Measurements from ENCODE around the gene KATNAL2.
A peak's percentile ranks its signal among the peaks of the same experiment; 100 is the strongest.
"Not testable (repeated sequence)": the region's sequence is repeated elsewhere in the genome, so short reads cannot be mapped to it uniquely, and the experiment has no call there.

KATNAL2 gene

GRCh38 chr18:46939337-46939963 lies 22.0 kb downstream of the KATNAL2 start:
- no peak for DNase-seq

DNA sequence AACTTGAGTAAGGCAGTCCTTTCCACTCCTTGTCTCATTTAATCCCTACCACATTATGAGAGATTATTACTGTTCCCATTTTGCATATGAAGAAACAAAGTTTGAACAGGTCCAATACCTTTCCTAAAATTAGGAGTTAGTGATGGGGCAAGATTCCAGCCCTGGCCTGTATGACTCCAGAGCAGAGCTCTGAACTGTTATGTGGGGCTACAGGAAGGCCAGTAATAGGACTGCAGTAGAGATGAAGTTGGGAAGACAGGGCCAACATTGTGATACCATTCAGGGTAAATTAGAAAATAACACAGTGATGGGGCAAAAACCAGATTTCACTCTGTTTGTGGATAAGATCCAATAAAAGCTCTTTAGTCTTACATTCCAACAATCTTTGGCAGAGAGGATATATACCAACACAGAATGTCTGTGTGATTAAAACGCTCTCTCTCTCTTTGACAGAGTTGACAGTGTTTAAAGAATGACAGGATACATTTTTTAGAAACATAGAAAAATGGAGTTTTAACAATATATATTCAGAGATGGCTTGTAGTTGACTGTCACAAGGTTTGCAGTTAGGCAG lies 22.7 kb downstream of the KATNAL2 start:
- no peak for DNase-seq

DNA sequence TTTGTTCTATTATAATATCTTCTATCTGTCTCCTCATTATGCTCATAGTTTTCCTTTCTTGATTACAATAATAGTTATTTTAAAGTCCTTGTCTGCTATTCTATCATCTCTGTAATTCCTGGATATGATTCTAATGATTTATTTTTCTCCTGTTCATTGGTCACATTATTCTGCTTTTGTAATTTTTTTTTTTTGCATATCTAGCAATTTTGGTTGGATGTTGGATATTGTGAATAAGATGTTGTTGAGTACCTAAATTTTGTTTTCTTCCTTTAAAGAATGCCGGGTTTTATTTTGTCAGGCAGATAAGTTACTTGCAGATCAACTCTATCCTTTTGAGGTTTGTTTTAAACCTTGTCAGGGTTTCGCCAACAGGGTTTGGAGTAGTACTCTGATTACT lies 25.2 kb downstream of the KATNAL2 start:
- no peak for DNase-seq

DNA sequence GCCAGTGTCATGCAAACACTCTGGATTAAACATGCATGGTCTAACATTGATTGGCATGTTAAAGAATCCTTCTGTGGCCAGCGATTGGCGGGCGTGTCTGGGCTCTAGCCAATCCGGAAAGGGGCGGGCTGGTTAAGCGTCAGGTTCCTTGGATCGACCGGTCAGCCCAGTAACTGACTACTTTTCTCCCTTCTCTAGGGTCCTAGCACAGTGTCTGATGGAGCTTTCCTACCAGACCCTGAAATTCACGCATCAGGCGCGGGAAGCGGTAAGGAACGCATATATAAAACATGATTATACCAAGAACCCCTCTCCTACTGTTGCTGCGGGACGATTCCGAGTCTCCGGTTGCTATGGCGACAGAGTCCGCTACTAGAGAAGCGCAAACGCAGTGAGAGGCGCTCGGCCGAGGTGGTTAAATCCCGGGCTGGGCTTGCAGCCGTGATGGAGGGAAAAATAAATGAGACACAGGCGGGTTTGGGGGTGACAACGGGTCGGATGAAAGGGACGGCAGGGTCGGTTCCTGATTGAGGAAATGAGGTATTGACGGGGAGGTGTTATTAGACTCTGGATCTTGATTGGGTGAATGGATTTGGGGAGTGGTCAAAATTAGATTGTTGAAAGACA lies 29.4 kb downstream of the KATNAL2 start:
- peak; percentile 76 to 82 for DNase-seq

DNA sequence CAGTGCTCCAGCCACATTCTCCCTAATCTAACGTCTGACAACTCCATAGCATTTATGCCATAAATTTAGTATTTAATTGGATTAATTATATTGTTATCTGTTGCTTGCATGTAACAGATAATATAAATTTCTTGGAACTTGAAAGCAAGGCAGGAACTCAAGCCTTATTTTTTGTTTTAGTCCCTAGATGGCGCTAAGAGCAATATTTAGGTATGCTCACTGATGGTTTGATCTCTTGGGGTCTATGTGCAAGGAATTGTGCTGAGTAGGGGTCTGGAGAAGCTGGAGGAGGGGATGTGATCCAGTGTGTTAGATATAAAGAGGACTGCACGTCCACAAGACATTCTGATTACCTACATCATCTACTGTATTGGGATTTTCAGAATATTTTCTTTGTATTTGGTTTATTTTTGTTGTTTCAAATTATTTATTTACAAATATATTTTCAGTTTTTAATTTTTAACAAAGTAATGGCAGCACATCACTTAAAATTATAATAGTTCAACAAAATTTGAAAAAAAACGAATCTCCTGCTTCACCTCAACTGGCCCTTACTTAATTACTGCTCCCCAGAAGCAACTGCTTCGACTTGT lies 32.8 kb downstream of the KATNAL2 start:
- DNase-seq, result peak; percentile 21 to 49

- no peak for DNase-seq
Measured at GRCh38 chr18:46953195-46953594, 35.8 kb downstream of the KATNAL2 start.

DNA sequence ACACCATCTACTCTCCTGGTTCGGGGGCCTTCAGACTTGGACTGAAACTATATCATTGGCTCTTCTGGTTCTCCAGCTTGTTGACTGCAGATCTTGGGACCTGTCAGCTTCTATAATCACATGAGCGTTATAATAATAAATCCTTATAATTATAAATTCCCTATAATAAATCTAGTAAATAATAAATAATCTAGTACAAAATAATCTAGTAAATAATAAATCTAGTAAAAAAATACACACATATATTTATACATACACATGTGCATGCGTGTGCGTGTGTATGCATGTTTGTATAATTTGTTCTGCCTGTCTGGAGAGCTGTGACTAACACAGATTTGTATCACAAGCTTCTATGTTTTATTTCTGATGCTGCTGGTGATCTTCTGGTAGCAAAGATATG lies 40.8 kb downstream of the KATNAL2 start:
- DNase-seq, result no peak

DNA sequence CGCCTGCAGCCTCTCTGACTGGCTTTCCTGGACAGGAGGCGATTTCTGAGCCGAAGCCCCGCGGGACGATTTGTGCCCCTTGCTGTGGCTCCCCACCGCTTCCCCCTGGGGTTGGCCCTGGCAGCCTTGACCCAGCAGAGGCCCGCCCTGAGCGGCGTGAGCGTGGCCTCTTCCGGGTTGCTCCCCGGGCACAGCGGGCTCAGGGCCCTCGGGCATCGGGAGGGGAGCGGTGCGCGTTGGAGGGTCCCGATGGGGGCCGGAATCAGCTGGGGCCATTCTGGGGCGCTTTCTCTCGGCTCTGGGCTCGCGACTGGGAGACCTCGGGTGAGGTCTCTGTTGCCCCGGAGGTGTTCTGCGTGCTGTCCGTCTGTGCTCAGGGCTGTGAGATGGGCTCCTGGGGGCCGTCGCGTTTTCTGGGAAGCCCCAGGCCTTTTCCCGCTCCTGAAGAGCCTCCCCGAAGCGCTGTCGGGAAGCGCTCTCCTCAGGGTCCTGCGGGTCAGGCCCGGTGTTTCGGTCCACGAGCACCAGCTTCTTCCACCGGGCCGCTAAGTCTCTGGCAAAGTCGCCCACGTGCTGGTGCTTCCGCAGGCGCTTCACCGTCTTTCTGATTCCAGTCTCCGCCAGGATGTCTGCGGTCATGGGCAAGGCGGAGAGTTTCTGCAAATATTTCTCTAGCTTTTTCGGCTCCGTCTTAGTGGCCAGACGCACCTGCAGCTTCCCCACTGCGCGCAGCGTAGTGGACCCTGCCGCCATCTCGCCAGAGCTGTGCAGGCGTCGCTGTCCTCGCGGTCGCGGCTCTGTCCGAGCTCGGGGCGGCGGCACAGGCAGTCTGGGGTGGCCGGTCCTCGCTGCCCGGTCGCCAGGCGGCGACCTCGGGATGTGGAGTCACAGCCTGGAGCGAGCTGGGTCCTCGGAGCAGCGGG lies 46.5 kb downstream of the KATNAL2 start:
- DNase-seq, result not testable (repeated sequence)

DNA sequence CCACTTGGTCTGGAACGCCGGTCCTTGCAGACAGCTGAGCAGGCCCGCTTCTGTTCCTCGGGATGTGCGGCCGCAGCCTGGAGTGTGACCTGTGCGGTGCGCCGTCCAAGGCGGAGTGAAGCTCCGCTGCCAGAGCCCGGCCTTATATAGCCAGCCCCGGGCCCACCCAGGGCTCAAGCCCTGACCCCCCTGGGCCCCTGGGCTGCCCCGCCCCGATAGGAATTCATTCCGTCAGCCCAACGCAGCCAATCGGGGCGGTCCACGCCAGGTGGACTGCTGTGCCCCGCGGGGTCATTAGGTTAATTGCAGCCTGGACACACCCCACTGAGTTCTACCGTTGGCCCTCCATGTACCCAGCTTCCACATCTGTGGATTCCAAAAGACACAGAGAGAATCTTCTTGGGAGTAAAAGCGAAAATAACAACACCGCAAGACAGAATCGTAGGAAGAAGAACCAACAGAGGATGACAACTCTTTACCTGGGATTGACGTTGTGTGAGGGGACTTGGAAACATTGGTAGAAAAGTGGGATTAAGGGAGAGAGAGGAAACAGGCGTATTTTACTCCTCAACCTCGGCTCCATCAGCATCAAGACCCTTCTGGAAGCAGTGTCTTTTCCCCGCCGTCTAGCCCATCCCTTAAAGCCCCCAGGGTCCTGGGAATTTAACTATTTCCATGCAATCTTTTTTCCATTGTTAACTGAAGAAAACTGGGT lies 47.3 kb downstream of the KATNAL2 start:
- DNase-seq, result not testable (repeated sequence)

DNA sequence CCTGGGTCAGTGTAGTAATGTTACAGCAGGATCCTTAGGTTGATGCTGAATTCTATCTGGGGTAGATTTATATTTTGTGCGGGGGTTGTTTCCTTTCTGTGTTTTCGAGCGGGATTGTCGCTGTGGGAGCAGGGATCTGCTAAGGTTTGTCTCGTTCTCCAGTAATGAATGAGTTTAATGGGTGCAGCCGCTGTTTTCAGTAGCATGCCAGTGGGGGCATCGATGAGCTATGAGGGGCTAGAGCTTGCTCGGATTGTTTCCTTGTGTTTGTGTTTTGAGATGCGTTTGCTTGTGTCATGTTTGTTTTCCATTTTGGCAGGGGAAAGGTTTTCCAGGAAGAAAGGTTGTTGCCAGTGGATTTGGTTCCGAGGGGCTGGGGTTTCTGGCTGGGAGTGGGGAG lies 48.9 kb downstream of the KATNAL2 start:
- not testable (repeated sequence) for DNase-seq

- not testable (repeated sequence) for DNase-seq
Measured at GRCh38 chr18:46969551-46969950, 52.1 kb downstream of the KATNAL2 start.

DNA sequence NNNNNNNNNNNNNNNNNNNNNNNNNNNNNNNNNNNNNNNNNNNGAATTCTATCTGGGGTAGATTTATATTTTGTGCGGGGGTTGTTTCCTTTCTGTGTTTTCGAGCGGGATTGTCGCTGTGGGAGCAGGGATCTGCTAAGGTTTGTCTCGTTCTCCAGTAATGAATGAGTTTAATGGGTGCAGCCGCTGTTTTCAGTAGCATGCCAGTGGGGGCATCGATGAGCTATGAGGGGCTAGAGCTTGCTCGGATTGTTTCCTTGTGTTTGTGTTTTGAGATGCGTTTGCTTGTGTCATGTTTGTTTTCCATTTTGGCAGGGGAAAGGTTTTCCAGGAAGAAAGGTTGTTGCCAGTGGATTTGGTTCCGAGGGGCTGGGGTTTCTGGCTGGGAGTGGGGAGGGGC lies 102.5 kb downstream of the KATNAL2 start:
- DNase-seq, result not testable (repeated sequence)

GRCh38 chr18:47020757-47021156 lies 103.4 kb downstream of the KATNAL2 start:
- DNase-seq, result not testable (repeated sequence)

DNA sequence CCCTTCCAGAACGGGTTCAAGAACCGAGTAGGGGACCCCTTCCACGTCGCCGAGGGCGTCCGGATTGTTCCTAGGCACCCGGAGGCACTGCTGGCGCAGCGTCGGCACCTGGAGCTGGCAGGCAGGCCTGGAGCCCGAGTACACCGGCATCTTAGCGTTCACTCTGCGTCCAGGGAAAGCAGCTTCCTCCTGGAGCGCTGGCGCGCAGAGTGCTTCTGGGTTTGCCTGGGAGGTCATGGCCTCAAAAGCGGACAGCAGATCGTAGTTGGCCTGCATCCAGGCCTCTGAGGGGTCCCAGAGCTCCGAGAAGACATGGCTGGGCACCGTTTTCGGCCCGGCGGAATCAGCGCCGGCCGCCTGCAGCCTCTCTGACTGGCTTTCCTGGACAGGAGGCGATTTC lies 105.4 kb downstream of the KATNAL2 start:
- DNase-seq, result not testable (repeated sequence)

- not testable (repeated sequence) for DNase-seq
Measured at GRCh38 chr18:47023769-47024465, 106.5 kb downstream of the KATNAL2 start.

GRCh38 chr18:47025557-47026174 lies 108.3 kb downstream of the KATNAL2 start:
- not testable (repeated sequence) for DNase-seq

- DNase-seq, result not testable (repeated sequence)
Measured at GRCh38 chr18:47028738-47029137, 111.3 kb downstream of the KATNAL2 start.

GRCh38 chr18:47029684-47030353 lies 112.4 kb downstream of the KATNAL2 start:
- not testable (repeated sequence) for DNase-seq

DNA sequence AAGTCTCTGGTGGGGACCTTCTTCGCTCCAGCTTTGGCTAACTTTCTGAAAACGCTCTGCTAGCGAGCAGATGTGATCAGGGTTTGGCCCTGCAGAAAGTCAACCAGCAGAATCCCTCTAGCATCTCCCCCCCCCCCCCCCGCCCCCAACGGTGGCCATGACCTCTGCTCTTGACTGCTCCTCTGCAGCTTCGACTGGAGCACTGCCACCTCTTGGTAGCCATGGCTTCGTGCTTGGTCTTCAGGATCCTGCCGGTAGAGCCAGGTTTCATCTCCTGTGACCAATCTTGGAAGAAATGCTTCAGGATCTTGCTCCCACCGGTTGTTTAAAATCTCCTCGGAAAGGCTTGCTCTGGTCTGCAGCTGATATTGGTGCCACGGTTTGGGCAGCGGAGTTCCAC lies 113.5 kb downstream of the KATNAL2 start:
- DNase-seq, result not testable (repeated sequence)

- DNase-seq, result no peak
Measured at GRCh38 chr18:47032945-47033344, 115.5 kb downstream of the KATNAL2 start.
